IPS-NIHi7 (cell line): ENCODE data around the gene ADAMTS19.
"Not testable (repeated sequence)": the region's sequence is repeated elsewhere in the genome, so short reads cannot be mapped to it uniquely, and the experiment has no call there.

Source experiments
- DNase-seq: peaks from one replicate; pipeline ENCODE4 v3.0.0; 2012; ENCODE audit warnings: mixed read lengths; ENCODE audit errors: extremely low spot score

ADAMTS19 gene, protein sequence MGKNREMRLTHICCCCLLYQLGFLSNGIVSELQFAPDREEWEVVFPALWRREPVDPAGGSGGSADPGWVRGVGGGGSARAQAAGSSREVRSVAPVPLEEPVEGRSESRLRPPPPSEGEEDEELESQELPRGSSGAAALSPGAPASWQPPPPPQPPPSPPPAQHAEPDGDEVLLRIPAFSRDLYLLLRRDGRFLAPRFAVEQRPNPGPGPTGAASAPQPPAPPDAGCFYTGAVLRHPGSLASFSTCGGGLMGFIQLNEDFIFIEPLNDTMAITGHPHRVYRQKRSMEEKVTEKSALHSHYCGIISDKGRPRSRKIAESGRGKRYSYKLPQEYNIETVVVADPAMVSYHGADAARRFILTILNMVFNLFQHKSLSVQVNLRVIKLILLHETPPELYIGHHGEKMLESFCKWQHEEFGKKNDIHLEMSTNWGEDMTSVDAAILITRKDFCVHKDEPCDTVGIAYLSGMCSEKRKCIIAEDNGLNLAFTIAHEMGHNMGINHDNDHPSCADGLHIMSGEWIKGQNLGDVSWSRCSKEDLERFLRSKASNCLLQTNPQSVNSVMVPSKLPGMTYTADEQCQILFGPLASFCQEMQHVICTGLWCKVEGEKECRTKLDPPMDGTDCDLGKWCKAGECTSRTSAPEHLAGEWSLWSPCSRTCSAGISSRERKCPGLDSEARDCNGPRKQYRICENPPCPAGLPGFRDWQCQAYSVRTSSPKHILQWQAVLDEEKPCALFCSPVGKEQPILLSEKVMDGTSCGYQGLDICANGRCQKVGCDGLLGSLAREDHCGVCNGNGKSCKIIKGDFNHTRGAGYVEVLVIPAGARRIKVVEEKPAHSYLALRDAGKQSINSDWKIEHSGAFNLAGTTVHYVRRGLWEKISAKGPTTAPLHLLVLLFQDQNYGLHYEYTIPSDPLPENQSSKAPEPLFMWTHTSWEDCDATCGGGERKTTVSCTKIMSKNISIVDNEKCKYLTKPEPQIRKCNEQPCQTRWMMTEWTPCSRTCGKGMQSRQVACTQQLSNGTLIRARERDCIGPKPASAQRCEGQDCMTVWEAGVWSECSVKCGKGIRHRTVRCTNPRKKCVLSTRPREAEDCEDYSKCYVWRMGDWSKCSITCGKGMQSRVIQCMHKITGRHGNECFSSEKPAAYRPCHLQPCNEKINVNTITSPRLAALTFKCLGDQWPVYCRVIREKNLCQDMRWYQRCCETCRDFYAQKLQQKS

GRCh38 chr5:129459777-129460671, at the start of gene ADAMTS19:
Gene ADAMTS19 (plus strand): TSS chr5:129460298. CDS start chr5:129460392, 94 bp downstream.
- DNase-seq: peak; percentile 57

DNA sequence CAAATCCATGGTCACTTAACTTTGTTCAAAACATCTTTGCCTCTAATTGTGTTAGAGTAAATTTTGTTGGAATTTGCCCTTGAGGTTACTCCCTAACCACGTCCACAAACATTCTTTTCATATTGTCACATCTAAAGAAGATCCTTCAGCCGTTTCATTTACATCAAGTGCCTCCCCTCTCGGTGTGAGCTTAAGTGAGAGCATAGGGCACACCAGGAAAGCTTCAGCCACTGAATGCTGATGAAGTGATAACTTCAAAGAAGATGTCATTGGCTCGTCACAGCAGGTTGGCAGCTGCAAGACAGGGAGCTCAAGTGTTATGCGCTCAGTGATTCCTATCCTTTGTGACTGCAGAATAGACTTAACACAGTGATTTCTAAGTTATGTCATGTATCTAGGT, 49.6 kb upstream of the ADAMTS19 start:
- DNase-seq: peak; percentile 65

GRCh38 chr5:129412721-129413120, 47.4 kb upstream of the ADAMTS19 start:
- DNase-seq: no peak

GRCh38 chr5:129413570-129413969, 46.5 kb upstream of the ADAMTS19 start:
- DNase-seq: no peak

GRCh38 chr5:129419292-129419691, 40.8 kb upstream of the ADAMTS19 start:
- no peak for DNase-seq

GRCh38 chr5:129425031-129425430, 35.1 kb upstream of the ADAMTS19 start:
- no peak for DNase-seq

DNA sequence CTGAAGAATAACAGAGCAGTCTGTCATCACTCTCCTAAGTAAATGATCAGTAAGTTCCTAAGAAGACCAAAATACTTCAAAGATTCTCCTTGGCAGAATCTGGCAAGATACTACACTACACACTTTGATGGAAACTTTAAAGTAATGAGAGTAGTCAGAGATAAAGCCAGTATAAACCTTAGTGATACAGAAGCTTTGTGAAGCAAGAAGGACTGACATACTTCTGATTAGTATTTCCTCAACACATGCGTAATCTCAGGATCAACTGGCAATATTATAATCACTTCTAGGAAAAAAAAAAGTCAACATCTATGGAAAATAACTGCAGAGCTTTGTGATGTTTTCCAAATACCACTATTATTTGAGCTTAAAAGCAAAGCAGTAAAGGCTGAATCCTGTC, 34.0 kb upstream of the ADAMTS19 start:
- no peak for DNase-seq

DNA sequence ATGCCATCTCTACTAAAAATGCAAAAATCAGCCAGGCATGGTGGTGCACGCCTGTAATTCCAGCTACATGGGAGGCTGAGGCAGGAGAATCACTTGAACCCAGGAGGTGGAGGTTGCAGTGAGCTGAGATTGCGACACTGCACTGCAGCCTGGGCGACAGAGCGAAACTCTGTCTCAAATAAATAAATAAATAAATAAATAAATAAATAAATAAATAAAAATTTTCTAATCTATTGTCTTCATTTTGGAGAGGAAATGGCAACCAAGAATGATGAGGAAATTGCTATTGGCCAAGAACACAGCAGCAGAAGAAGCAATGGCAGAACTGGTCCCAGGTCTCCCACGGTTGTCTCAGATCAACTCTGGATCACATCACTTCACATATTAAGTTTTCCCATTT, 31.5 kb upstream of the ADAMTS19 start:
- DNase-seq: not testable (repeated sequence)

DNA sequence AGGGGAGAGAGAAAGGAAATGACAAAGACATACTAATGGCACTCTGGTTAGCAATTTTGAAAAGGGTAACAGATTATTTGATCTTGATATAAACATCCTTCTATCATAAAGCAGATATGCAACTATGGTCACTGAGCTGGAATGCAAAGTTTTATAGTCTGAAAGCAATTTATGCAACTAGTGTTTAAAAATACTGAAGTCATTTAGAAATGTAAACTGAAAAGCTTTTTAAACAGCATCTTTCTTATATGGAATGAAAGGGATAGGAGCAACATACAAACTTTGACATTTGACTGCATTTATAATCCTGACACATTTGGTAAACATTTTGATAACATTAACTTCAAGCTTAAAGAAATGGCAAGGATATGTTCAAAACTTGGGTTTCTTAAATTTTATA, 28.7 kb upstream of the ADAMTS19 start:
- no peak for DNase-seq

DNA sequence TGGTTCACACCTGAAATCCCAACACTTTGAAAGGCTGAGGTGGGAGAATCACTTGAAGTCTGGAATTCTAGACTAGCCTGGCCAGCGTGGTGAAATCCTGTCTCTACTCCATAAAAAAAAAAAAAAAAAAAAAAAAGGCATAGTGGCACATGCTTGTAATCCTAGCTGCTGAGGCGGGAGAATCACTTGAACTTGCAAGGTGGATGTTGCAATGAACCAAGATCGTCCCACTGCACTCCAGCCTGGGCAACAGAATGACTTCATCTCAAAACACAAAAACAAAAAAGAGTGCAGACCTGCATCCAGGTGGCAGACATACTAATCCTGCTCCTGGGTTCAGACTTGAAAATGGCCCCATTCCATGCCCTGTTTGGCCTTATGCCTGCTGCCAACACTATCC, 21.8 kb upstream of the ADAMTS19 start:
- no peak for DNase-seq

DNA sequence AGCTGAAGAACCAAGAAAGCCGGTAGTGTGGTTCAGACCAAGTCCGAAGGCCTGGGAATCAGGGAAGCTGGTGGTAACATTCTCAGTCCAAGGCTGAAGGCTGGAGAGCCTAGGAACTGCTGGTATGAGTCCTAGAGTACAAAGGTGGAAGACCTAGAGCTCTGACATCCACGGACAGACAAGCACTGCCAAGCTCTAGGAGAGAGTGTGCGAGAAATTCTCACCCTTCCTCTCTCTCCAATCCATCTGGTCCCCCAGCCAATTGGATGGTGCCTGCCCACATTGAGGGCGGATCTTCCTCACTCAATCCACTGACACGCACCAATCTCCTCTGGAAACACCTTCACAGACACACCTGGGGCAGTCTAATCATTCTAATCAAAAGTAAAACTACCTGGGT, 19.7 kb upstream of the ADAMTS19 start:
- no peak for DNase-seq

- DNase-seq: no peak
Observed at GRCh38 chr5:129441096-129441495, 19.0 kb upstream of the ADAMTS19 start.

DNA sequence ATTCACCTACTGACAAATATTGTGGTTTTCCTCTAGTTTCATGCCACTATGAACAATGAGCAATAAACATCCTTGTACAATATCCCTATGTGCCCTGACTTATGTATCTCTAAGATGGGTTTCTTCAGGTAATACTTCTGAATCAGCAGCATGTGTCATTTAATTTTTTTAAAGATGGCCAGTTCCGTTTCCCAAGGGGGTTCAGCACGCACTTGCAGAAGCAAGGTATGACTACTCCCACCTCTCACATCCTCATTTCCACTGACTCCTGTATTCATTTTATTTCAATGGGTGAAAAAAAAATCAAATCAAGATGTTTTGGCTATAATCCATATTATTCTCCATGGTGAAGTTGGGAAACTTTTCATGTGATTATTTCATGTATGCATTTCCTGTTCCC, 14.7 kb upstream of the ADAMTS19 start:
- no peak for DNase-seq

- DNase-seq: no peak
Observed at GRCh38 chr5:129447968-129448367, 12.1 kb upstream of the ADAMTS19 start.

GRCh38 chr5:129448654-129449053, 11.4 kb upstream of the ADAMTS19 start:
- no peak for DNase-seq

GRCh38 chr5:129454461-129454860, 5.6 kb upstream of the ADAMTS19 start:
- no peak for DNase-seq

DNA sequence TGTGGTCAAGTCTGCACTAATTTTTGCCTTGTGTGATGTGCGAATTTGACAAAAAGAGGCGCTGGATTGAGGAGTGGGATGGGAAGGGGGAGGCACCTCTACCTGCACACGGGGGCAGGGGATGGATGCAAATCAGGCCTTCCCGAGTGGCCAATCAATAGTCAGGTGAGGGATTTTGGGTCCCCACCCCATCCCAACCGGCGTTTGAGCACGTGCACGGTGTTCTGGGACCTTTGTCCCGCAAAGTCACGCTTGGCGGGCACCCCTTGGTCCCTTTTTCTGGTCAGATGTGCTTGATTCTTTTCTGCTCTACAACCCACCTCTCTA, 685 bp upstream of the ADAMTS19 start:
- DNase-seq: peak; percentile 72

GRCh38 chr5:129460672-129460935, 506 bp downstream of the ADAMTS19 start:
- DNase-seq: no peak

DNA sequence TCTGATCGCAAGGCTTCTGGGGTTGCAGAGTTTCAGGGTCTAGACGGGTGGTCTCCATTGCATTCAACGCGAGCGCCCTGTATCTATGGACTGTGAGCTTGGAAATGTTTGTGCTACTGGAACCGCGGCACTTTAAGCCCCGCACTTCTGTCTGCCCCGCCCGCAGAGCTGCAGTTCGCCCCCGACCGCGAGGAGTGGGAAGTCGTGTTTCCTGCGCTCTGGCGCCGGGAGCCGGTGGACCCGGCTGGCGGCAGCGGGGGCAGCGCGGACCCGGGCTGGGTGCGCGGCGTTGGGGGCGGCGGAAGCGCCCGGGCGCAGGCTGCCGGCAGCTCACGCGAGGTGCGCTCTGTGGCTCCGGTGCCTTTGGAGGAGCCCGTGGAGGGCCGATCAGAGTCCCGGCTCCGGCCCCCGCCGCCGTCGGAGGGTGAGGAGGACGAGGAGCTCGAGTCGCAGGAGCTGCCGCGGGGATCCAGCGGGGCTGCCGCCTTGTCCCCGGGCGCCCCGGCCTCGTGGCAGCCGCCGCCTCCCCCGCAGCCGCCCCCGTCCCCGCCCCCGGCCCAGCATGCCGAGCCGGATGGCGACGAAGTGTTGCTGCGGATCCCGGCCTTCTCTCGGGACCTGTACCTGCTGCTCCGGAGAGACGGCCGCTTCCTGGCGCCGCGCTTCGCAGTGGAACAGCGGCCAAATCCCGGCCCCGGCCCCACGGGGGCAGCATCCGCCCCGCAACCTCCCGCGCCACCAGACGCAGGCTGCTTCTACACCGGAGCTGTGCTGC, 1.0 kb downstream of the ADAMTS19 start:
- peak; percentile 81 for DNase-seq

DNA sequence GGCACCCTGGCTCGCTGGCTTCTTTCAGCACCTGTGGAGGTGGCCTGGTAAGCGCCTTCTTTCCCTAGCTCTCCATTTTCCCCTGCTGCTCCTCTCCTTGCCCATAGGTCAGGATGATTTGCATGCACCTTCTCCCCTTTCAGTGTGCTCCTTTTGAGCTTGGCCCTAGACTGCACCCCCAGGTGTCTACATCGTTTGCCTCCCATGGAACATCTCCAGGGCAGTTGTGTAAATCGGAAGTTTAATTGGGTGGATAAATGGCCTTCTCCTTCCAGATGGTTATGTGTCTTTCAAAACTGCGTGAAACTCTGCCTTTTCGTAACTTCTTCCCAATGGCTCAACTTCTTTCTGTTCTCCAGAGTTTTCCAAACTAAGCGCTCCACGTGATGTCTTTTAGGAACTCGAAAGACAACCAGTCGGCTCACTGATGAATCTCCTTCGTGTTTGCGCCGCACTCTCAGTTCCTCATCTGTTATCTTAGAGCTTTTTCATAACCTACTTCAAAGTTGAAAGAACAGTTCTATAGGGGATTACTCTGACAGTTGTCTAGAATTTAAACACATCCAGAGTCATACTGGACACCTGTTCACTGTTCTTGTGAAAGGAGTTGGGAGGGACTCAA, 1.7 kb downstream of the ADAMTS19 start:
- no peak for DNase-seq
